Psoas muscle (tissue), 8 donors: ENCODE results near the gene OSBPL3. TPM values are rescaled to one million over a fixed set of nuclear protein-coding genes. Genes with fewer than 3 reads are reported as not detected.

Experiments
- ATAC-seq, 4 donors: fragments of 200-7000 bp; cut with Tn5 transposase; one replicate each; pipeline ENCODE4 v1.9.1; 2020; ENCODE audit warnings: moderate library complexity in 3 of 4, mild to moderate bottlenecking in 2 of 4
- DNase-seq, 2 donors: peaks; one replicate each; pipeline ENCODE4 v3.0.0-alpha.2; 2020
- H3K27ac ChIP-seq: fragments of 200-600 bp; one replicate; pipeline ENCODE4 v1.8.0; 2022
- H3K27me3 ChIP-seq, 3 donors: fragments of 200-600 bp in 1 of 3; one replicate each; pipeline versions ENCODE4 v1.6.1 to v1.8.0; 2013 to 2022; ENCODE audit warnings: low read length in 2 of 3, mild to moderate bottlenecking in 2 of 3, moderate library complexity in 1 of 3; ENCODE audit not compliant: insufficient read depth in 3 of 3
- H3K36me3 ChIP-seq, 2 donors: fragments of 200-600 bp in 1 of 2; one replicate each; pipeline versions ENCODE4 v1.6.1 to v1.8.0; 2013 to 2022; ENCODE audit warnings: low read depth in 1 of 2, mild to moderate bottlenecking in 1 of 2, moderate library complexity in 1 of 2; ENCODE audit not compliant: insufficient read depth in 1 of 2
- H3K4me1 ChIP-seq: fragments of 200-600 bp; one replicate; pipeline ENCODE4 v1.8.0; 2022
- H3K4me3 ChIP-seq: fragments of 200-600 bp; one replicate; pipeline ENCODE4 v1.8.0; 2022; ENCODE audit warnings: mild to moderate bottlenecking
- H3K9me3 ChIP-seq: fragments of 200-600 bp; one replicate; pipeline ENCODE4 v1.8.0; 2022
- CTCF ChIP-seq: fragments of 200-600 bp; IDR thresholded peaks from one replicate; pipeline ENCODE4 v1.8.0; 2022; ENCODE audit warnings: antibody characterized with exemption
- WGBS, 3 donors: extraction: QIAGEN DNeasy Blood & Tissue Kit; methylation state at CpG; one replicate each; pipeline versions ENCODE4 v1.1.6 to v1.1.7; 2013; 5-methylcytosine and 5-hydroxymethylcytosine counted together
- intact Hi-C, 2 donors: fragments of 100-400 bp; cut with DNase I; formaldehyde crosslinking; loops; one replicate each; pipeline versions ENCODE4 v1.11.0 to v1.14.2; 2022
- polyA plus RNA-seq, 3 donors: library from polyadenylated mRNA; stranded (reverse); fragments of 200-250 nt; gene quantifications; one replicate each; pipeline ENCODE4 v1.2.3, GENCODE V29; 2013
- total RNA-seq, 4 donors: library from RNA; stranded (reverse); fragmentation: NEBNext Ultra II Directional in 2 of 4; extraction: Animal tissue kit (Norgen Biotek cat#: 25700) in 2 of 4; gene quantifications; one replicate each; pipeline versions ENCODE4 v1.2.1 to v1.2.4, GENCODE V29; 2021 to 2023
- donor health status: healthy with polysubstance abuse.
- donor health status: DM: no; HTN: no; CAD: no; lungs with moderate emphysema.
- donor health status: Bipolar disorder and iron deficiency.
- donor health status: healthy.
- donor health status: DM: yes; HTN: yes; CAD: no.
- donor health status: DM: no; HTN: no; CAD: no.
- donor health status: DM: no; HTN: no; CAD: no.
- donor health status: DM: yes; HTN: yes; CAD: no.

Gene OSBPL3
- total and polyA plus RNA-seq, 7 donors, result 1.9 to 8.7 (median 4.2) TPM

- TF ChIP-seq CTCF, result no peak
- WGBS, 3 donors, result 90 to 97% (median 92%) methylated on average over 1 of the region's 1 CpG
- no peak overlapping the region for H3K4me3 ChIP-seq
- ATAC-seq (no peak), DNase-seq (no peak)
- H3K9me3 ChIP-seq, result no peaks in the 10 kb centered on the region
- H3K4me1 ChIP-seq, result peaks cover 20% of the 10 kb centered on the region
- no peak overlapping the region for H3K27ac ChIP-seq
- intact Hi-C loops, result no loop called here
- H3K27me3 ChIP-seq, result no peaks in the 10 kb centered on the region
- no peaks in the 10 kb centered on the region for H3K36me3 ChIP-seq
These were observed 228.5 kb downstream of the OSBPL3 start for GRCh38 chr7:24751484-24751883.

- DNase-seq, result no peak
- H3K4me1 ChIP-seq, result peaks cover 13% of the 10 kb centered on the region
- H3K27ac ChIP-seq, result no peak overlapping the region
- intact Hi-C loops, result no loop called here
- ATAC-seq, result no peak
- no peaks in the 10 kb centered on the region for H3K9me3 ChIP-seq
- WGBS, 3 donors, result 96 to 99% (median 98%) methylated on average over 3 of the region's 3 CpGs
- no peak for TF ChIP-seq CTCF
- no peaks in the 10 kb centered on the region for H3K36me3 ChIP-seq
- no peaks in the 10 kb centered on the region for H3K27me3 ChIP-seq
- no peak overlapping the region for H3K4me3 ChIP-seq
These were observed 229.4 kb downstream of the OSBPL3 start for GRCh38 chr7:24750441-24751055.

- H3K36me3 ChIP-seq, result peaks cover 0 to 9% of the 10 kb centered on the region in 2 donors
- H3K27ac ChIP-seq, result no peak overlapping the region
- no peak for TF ChIP-seq CTCF
- no peaks in the 10 kb centered on the region for H3K4me1 ChIP-seq
- no peaks in the 10 kb centered on the region for H3K9me3 ChIP-seq
- intact Hi-C loops, result no loop called here
- WGBS, 3 donors, result 76 to 98% (median 93%) methylated on average over 2 of the region's 2 CpGs
- no peak for ATAC-seq
- H3K4me3 ChIP-seq, result no peak overlapping the region
- H3K27me3 ChIP-seq, result no peaks in the 10 kb centered on the region
- no peak for DNase-seq
These were observed 231.5 kb downstream of the OSBPL3 start for GRCh38 chr7:24748521-24748920.

Other genes starting within 250 kb of the OSBPL3 start
- gene GSDME, start 222.7 kb downstream of the OSBPL3 start, total RNA-seq, result 10 to 100 TPM; 10.9 to 32.1 (median 16.0) TPM
- gene GSDME, start 222.7 kb downstream of the OSBPL3 start, polyA plus RNA-seq, result 10 to 100 TPM in 1 of 3 donors, 1 to 10 TPM in 2; 4.9 to 30.7 (median 8.3) TPM
- gene CYCS, start 145.1 kb upstream of the OSBPL3 start, total RNA-seq, result 100 to 1,000 TPM; 241 to 585 (median 322) TPM
- 100 to 1,000 TPM; 331 to 646 (median 420) TPM for gene CYCS, start 145.1 kb upstream of the OSBPL3 start, polyA plus RNA-seq
- gene NPVF, start 248.3 kb upstream of the OSBPL3 start, total RNA-seq, result not detected
- gene NPVF, start 248.3 kb upstream of the OSBPL3 start, polyA plus RNA-seq, result not detected